Left colon (tissue), 2 donors: ENCODE measurements around the gene ABR. TPM values are rescaled to one million over a fixed set of nuclear protein-coding genes. Genes with fewer than 3 reads are reported as not detected.
"Not testable (repeated sequence)": the region's sequence is repeated elsewhere in the genome, so short reads cannot be mapped to it uniquely, and the experiment has no call there.

Source experiments
- ATAC-seq: fragments of 200-7000 bp; cut with Tn5 transposase; one replicate; pipeline ENCODE4 v1.9.1; 2020; ENCODE audit warnings: mild to moderate bottlenecking, moderate library complexity
- DNase-seq, 2 donors: peaks; one replicate each; pipeline ENCODE4 v3.0.0-alpha.2; 2020
- intact Hi-C, 2 donors: fragments of 100-400 bp; cut with DNase I in 1 of 2; cut with micrococcal nuclease in 1 of 2; formaldehyde crosslinking; loops; one replicate each; pipeline versions ENCODE4 v1.11.2 to v1.14.0; 2022; cut with DNase I, micrococcal nuclease
- total RNA-seq, 2 donors: library from RNA; stranded (reverse); fragmentation: NEBNext Ultra II Directional; extraction: Animal tissue kit (Norgen Biotek cat#: 25700); gene quantifications; one replicate each; pipeline ENCODE4 v1.2.1, GENCODE V29; 2021
- donor health status: DM: no; HTN: no; CAD: no.
- donor health status: DM: yes; HTN: yes; CAD: no.

Gene ABR
- total RNA-seq, 2 donors from 2014 or later = 310 to 373 TPM

- no peak for DNase-seq
- intact Hi-C loops = no loop called here
- ATAC-seq = no peak
Observed at GRCh38 chr17:1159431-1160180, 20.2 kb downstream of the ABR start.

- ATAC-seq (no peak), DNase-seq (no peak)
- intact Hi-C loops = no loop called here
Observed at GRCh38 chr17:1158879-1159278, 20.9 kb downstream of the ABR start.

GRCh38 chr17:1156864-1157263 is 22.9 kb downstream of the ABR start:
- ATAC-seq (no peak), DNase-seq (no peak)
- intact Hi-C loops = no loop called here

- DNase-seq = no peak
Observed at GRCh38 chr17:1154704-1155103, 25.1 kb downstream of the ABR start.

GRCh38 chr17:1153795-1154546 is 25.8 kb downstream of the ABR start:
- intact Hi-C loops = no loop called here

More at GRCh38 chr17:1154704-1155103, 25.1 kb downstream of the ABR start:
- intact Hi-C loops = no loop called here
- ATAC-seq = no peak

GRCh38 chr17:1152582-1152981 is 27.2 kb downstream of the ABR start:
- ATAC-seq, intact Hi-C loops: not testable (repeated sequence)

More at GRCh38 chr17:1153795-1154546, 25.8 kb downstream of the ABR start:
- DNase-seq (peak in 1 of 2 donors; percentile 23), ATAC-seq (peak; percentile 13)

GRCh38 chr17:1150863-1151600 is 28.7 kb downstream of the ABR start:
- DNase-seq (no peak), ATAC-seq (no peak)
- intact Hi-C loops = no loop called here

More at GRCh38 chr17:1152582-1152981, 27.2 kb downstream of the ABR start:
- DNase-seq = not testable (repeated sequence)

GRCh38 chr17:1149869-1150268 is 29.9 kb downstream of the ABR start:
- no peak for ATAC-seq
- no peak for DNase-seq
- intact Hi-C loops = no loop called here

GRCh38 chr17:1147664-1148063 is 32.1 kb downstream of the ABR start:
- ATAC-seq (peak; percentile 98), DNase-seq (peak; percentile 86)
- intact Hi-C loops = no loop called here

- ATAC-seq = no peak
- DNase-seq = no peak
- intact Hi-C loops = no loop called here
Observed at GRCh38 chr17:1146561-1147265, 33.1 kb downstream of the ABR start.

GRCh38 chr17:1145311-1145986 is 34.3 kb downstream of the ABR start:
- intact Hi-C loops = no loop called here
- no peak for DNase-seq

GRCh38 chr17:1144162-1144561 is 35.6 kb downstream of the ABR start:
- DNase-seq (no peak), ATAC-seq (no peak)
- intact Hi-C loops = no loop called here

More at GRCh38 chr17:1145311-1145986, 34.3 kb downstream of the ABR start:
- ATAC-seq = no peak

- intact Hi-C loops = no loop called here
- DNase-seq (no peak), ATAC-seq (no peak)
Observed at GRCh38 chr17:1143573-1143972, 36.2 kb downstream of the ABR start.

GRCh38 chr17:1142561-1142971 is 37.2 kb downstream of the ABR start:
- intact Hi-C loops = no loop called here
- DNase-seq (no peak), ATAC-seq (no peak)

GRCh38 chr17:1137465-1137894 is 42.3 kb downstream of the ABR start:
- ATAC-seq = peak; percentile 90
- peak; percentile 74 to 80 for DNase-seq
- intact Hi-C loops = no loop called here

GRCh38 chr17:1136748-1137147 is 43.0 kb downstream of the ABR start:
- ATAC-seq (no peak), DNase-seq (no peak)
- intact Hi-C loops = no loop called here

- no peak for DNase-seq
- intact Hi-C loops = no loop called here
- no peak for ATAC-seq
Observed at GRCh38 chr17:1134634-1135324, 45.0 kb downstream of the ABR start.

GRCh38 chr17:1130191-1130590 is 49.6 kb downstream of the ABR start:
- ATAC-seq (no peak), DNase-seq (no peak)
- intact Hi-C loops = no loop called here
